Measurements from ENCODE around the gene PLEKHG5. TPM values are rescaled to one million over a fixed set of nuclear protein-coding genes. Genes with fewer than 3 reads are reported as not detected.

Gene PLEKHG5
- total RNA-seq, 1 experiment from 2014 or later = 0.86 TPM

GRCh38 chr1:6519491-6519934 is 28.0 kb upstream of the PLEKHG5 start:
- intact Hi-C loops (cut with micrococcal nuclease; ENCODE audit: unreplicated experiment) = no loop called here
- BruUV-seq (replicated peaks) = no TSS peak
- Histone ChIP-seq H3K27me3 (replicated peaks; ENCODE audit: insufficient read depth, low read depth, low read length, poor library complexity) (no peaks in the 10 kb centered on the region), H3K4me1 (ENCODE audit: insufficient read depth, low read length, poor library complexity, severe bottlenecking) (peaks cover 12% of the 10 kb centered on the region), H3K27ac (ENCODE audit: low read depth, low read length, poor library complexity, severe bottlenecking) (no peak overlapping the region), H3K9me3 (ENCODE audit: low read depth, low read length, poor library complexity, severe bottlenecking) (no peaks in the 10 kb centered on the region), H3K36me3 (ENCODE audit: insufficient read depth, low read length, poor library complexity, severe bottlenecking) (no peaks in the 10 kb centered on the region), H3K4me3 (ENCODE audit: low read depth, low read length, poor library complexity, severe bottlenecking) (no peak overlapping the region)
- no peak for DNase-seq (ENCODE audit: low spot score)
- ChIA-PET CTCF (no interaction called here), POLR2A (ENCODE audit: low non-redundant PET) (no interaction called here)
- TF ChIP-seq EZH2 (IDR thresholded peaks at IDR 0.05; ENCODE audit: borderline replicate concordance, low read depth, low read length, poor library complexity, severe bottlenecking) = no peak
- TF ChIP-seq, protein P1, sequence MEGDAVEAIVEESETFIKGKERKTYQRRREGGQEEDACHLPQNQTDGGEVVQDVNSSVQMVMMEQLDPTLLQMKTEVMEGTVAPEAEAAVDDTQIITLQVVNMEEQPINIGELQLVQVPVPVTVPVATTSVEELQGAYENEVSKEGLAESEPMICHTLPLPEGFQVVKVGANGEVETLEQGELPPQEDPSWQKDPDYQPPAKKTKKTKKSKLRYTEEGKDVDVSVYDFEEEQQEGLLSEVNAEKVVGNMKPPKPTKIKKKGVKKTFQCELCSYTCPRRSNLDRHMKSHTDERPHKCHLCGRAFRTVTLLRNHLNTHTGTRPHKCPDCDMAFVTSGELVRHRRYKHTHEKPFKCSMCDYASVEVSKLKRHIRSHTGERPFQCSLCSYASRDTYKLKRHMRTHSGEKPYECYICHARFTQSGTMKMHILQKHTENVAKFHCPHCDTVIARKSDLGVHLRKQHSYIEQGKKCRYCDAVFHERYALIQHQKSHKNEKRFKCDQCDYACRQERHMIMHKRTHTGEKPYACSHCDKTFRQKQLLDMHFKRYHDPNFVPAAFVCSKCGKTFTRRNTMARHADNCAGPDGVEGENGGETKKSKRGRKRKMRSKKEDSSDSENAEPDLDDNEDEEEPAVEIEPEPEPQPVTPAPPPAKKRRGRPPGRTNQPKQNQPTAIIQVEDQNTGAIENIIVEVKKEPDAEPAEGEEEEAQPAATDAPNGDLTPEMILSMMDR (conservative IDR thresholded peaks at IDR 0.05; ENCODE audit: low read depth, low read length) = no peak

GRCh38 chr1:6517435-6517851 is 26.0 kb upstream of the PLEKHG5 start:
- no peak for TF ChIP-seq EZH2 (IDR thresholded peaks at IDR 0.05; ENCODE audit: borderline replicate concordance, low read depth, low read length, poor library complexity, severe bottlenecking)
- TF ChIP-seq, protein P1 (conservative IDR thresholded peaks at IDR 0.05; ENCODE audit: low read depth, low read length) = no peak
- Histone ChIP-seq H3K27ac (ENCODE audit: low read depth, low read length, poor library complexity, severe bottlenecking) (no peak overlapping the region), H3K36me3 (ENCODE audit: insufficient read depth, low read length, poor library complexity, severe bottlenecking) (no peaks in the 10 kb centered on the region), H3K27me3 (replicated peaks; ENCODE audit: insufficient read depth, low read depth, low read length, poor library complexity) (no peaks in the 10 kb centered on the region), H3K4me1 (ENCODE audit: insufficient read depth, low read length, poor library complexity, severe bottlenecking) (peaks cover 12% of the 10 kb centered on the region), H3K9me3 (ENCODE audit: low read depth, low read length, poor library complexity, severe bottlenecking) (no peaks in the 10 kb centered on the region), H3K4me3 (ENCODE audit: low read depth, low read length, poor library complexity, severe bottlenecking) (no peak overlapping the region)
- DNase-seq (ENCODE audit: low spot score) = no peak
- ChIA-PET CTCF (no interaction called here), POLR2A (ENCODE audit: low non-redundant PET) (no interaction called here)
- intact Hi-C loops (cut with micrococcal nuclease; ENCODE audit: unreplicated experiment) = no loop called here
- no TSS peak for BruUV-seq (replicated peaks)

GRCh38 chr1:6515771-6516170 is 24.3 kb upstream of the PLEKHG5 start:
- POLR2A ChIA-PET (ENCODE audit: low non-redundant PET) = no interaction called here
- H3K27ac ChIP-seq (ENCODE audit: low read depth, low read length, poor library complexity, severe bottlenecking) = no peak overlapping the region
- CTCF ChIA-PET = no interaction called here

More at GRCh38 chr1:6515771-6516170, 24.3 kb upstream of the PLEKHG5 start:
- Histone ChIP-seq H3K4me1 (ENCODE audit: insufficient read depth, low read length, poor library complexity, severe bottlenecking) (peaks cover 12% of the 10 kb centered on the region), H3K36me3 (ENCODE audit: insufficient read depth, low read length, poor library complexity, severe bottlenecking) (no peaks in the 10 kb centered on the region), H3K4me3 (ENCODE audit: low read depth, low read length, poor library complexity, severe bottlenecking) (no peak overlapping the region), H3K27me3 (replicated peaks; ENCODE audit: insufficient read depth, low read depth, low read length, poor library complexity) (no peaks in the 10 kb centered on the region), H3K9me3 (ENCODE audit: low read depth, low read length, poor library complexity, severe bottlenecking) (no peaks in the 10 kb centered on the region)
- intact Hi-C loops (cut with micrococcal nuclease; ENCODE audit: unreplicated experiment) = no loop called here
- no TSS peak for BruUV-seq (replicated peaks)
- TF ChIP-seq, protein P1 (conservative IDR thresholded peaks at IDR 0.05; ENCODE audit: low read depth, low read length) = no peak
- no peak for TF ChIP-seq EZH2 (IDR thresholded peaks at IDR 0.05; ENCODE audit: borderline replicate concordance, low read depth, low read length, poor library complexity, severe bottlenecking)
- no peak for DNase-seq (ENCODE audit: low spot score)
